ENCODE data around the gene CDC42SE2.

Gene CDC42SE2

GRCh38 chr5:131281868-131282234 lies 18.0 kb downstream of the CDC42SE2 start:
- peak overlapping the region; percentile 56 for H3K4me3 ChIP-seq (ENCODE audit: low read depth, low read length)
- no peak for DNase-seq (ENCODE audit: low read depth)
- no peak for TF ChIP-seq CTCF (IDR thresholded peaks at IDR 0.05; ENCODE audit: insufficient read depth, low read depth, low read length, missing control alignments)

- no peak for DNase-seq (ENCODE audit: low read depth)
- no peak for TF ChIP-seq CTCF (IDR thresholded peaks at IDR 0.05; ENCODE audit: insufficient read depth, low read depth, low read length, missing control alignments)
- peak overlapping the region; percentile 56 for H3K4me3 ChIP-seq (ENCODE audit: low read depth, low read length)
Measured at GRCh38 chr5:131282235-131282634, 18.4 kb downstream of the CDC42SE2 start.

GRCh38 chr5:131285703-131286399 lies 22.0 kb downstream of the CDC42SE2 start:
- no peak overlapping the region for H3K4me3 ChIP-seq (ENCODE audit: low read depth, low read length)
- DNase-seq (ENCODE audit: low read depth), result peak; percentile 52
- TF ChIP-seq CTCF (IDR thresholded peaks at IDR 0.05; ENCODE audit: insufficient read depth, low read depth, low read length, missing control alignments), result no peak

GRCh38 chr5:131286400-131286715 lies 22.5 kb downstream of the CDC42SE2 start:
- DNase-seq (ENCODE audit: low read depth), result no peak
- H3K4me3 ChIP-seq (ENCODE audit: low read depth, low read length), result no peak overlapping the region
- no peak for TF ChIP-seq CTCF (IDR thresholded peaks at IDR 0.05; ENCODE audit: insufficient read depth, low read depth, low read length, missing control alignments)

- no peak for TF ChIP-seq CTCF (IDR thresholded peaks at IDR 0.05; ENCODE audit: insufficient read depth, low read depth, low read length, missing control alignments)
- no peak for DNase-seq (ENCODE audit: low read depth)
- H3K4me3 ChIP-seq (ENCODE audit: low read depth, low read length), result peak overlapping the region; percentile 47
Measured at GRCh38 chr5:131288328-131288727, 24.5 kb downstream of the CDC42SE2 start.

- no peak for TF ChIP-seq CTCF (IDR thresholded peaks at IDR 0.05; ENCODE audit: insufficient read depth, low read depth, low read length, missing control alignments)
- peak overlapping the region; percentile 39 for H3K4me3 ChIP-seq (ENCODE audit: low read depth, low read length)
- DNase-seq (ENCODE audit: low read depth), result peak; percentile 67
Measured at GRCh38 chr5:131289738-131290137, 25.9 kb downstream of the CDC42SE2 start.

- no peak overlapping the region for H3K4me3 ChIP-seq (ENCODE audit: low read depth, low read length)
- DNase-seq (ENCODE audit: low read depth), result no peak
- TF ChIP-seq CTCF (IDR thresholded peaks at IDR 0.05; ENCODE audit: insufficient read depth, low read depth, low read length, missing control alignments), result no peak
Measured at GRCh38 chr5:131296213-131296672, 32.4 kb downstream of the CDC42SE2 start.

Measured in GM12865 (cell line).